Right atrium auricular region (tissue), 2 donors: ENCODE data around the gene KLF5. TPM values are rescaled to one million over a fixed set of nuclear protein-coding genes. Genes with fewer than 3 reads are reported as not detected.

ENCODE experiments used
- DNase-seq: peaks from one replicate; pipeline ENCODE4 v3.0.0-alpha.2; 2019; ENCODE audit warnings: low spot score
- H3K27ac ChIP-seq, 2 donors: fragments of 200-600 bp; sonication (generic); 1 replicate in 1 of 2; 2 replicates in 1 of 2; pipeline ENCODE4 v1.5.1; 2016 to 2019
- H3K27me3 ChIP-seq, 2 donors: fragments of 200-600 bp; sonication (generic); one replicate each; pipeline versions ENCODE4 v1.5.1 to v1.6.0; 2017 to 2019
- H3K36me3 ChIP-seq: fragments of 200-600 bp; sonication (generic); one replicate; pipeline ENCODE4 v1.5.1; 2016
- H3K4me1 ChIP-seq, 2 donors: fragments of 200-600 bp; sonication (generic); one replicate each; pipeline versions ENCODE4 v1.5.1 to v1.6.0; 2017 to 2019
- H3K4me3 ChIP-seq, 2 donors: fragments of 200-600 bp; sonication (generic); 1 replicate in 1 of 2; 2 replicates in 1 of 2; pipeline ENCODE4 v1.5.1; 2017 to 2019; ENCODE audit warnings: mild to moderate bottlenecking in 1 of 2, moderate library complexity in 1 of 2
- H3K9me3 ChIP-seq, 2 donors: fragments of 200-600 bp; sonication (generic); one replicate each; pipeline ENCODE4 v1.5.1; 2019
- total RNA-seq, 2 donors: library from RNA; depleted of rRNA; stranded (reverse); fragments of >200 nt; gene quantifications; one replicate each; pipeline ENCODE4 v1.1.0, GENCODE V29; 2016
- TF ChIP-seq, protein P1 (sequence below), 2 donors: fragments of 200-600 bp; sonication (generic); IDR thresholded peaks; one replicate each; pipeline ENCODE4 v1.5.1; 2019; ENCODE audit warnings: antibody characterized with exemption in 2 of 2

The KLF5 gene
- total RNA-seq, 2 donors from 2014 or later = 1.7 to 2.8 TPM

GRCh38 chr13:73073050-73073449, 14.2 kb downstream of the KLF5 start:
- H3K9me3 ChIP-seq = no peaks in the 10 kb centered on the region

DNA sequence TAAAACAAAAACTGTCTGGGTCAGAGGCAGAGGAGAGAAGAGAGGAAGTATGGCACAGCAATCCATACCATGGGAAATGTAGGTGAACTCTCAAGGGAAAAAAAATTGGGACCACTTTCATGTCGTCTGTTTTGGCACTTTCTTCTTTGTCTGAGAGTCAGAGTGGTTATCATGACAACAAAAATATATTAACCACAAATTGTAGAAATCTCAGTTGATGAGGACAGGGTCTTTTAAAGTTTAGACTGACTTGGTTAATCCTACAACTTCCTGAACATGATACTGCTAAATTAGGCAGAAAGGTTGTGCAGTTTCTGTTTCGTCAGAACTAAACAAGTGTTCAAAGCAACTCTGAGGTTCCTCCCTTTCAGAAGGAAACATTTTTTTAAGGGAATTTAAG, 15.2 kb downstream of the KLF5 start:
- no peaks in the 10 kb centered on the region for H3K27me3 ChIP-seq
- H3K27ac ChIP-seq = no peak overlapping the region
- no peaks in the 10 kb centered on the region for H3K9me3 ChIP-seq
- no peaks in the 10 kb centered on the region for H3K4me1 ChIP-seq
- no peak overlapping the region for H3K4me3 ChIP-seq
- DNase-seq = no peak
- no peaks in the 10 kb centered on the region for H3K36me3 ChIP-seq
- TF ChIP-seq, protein P1, sequence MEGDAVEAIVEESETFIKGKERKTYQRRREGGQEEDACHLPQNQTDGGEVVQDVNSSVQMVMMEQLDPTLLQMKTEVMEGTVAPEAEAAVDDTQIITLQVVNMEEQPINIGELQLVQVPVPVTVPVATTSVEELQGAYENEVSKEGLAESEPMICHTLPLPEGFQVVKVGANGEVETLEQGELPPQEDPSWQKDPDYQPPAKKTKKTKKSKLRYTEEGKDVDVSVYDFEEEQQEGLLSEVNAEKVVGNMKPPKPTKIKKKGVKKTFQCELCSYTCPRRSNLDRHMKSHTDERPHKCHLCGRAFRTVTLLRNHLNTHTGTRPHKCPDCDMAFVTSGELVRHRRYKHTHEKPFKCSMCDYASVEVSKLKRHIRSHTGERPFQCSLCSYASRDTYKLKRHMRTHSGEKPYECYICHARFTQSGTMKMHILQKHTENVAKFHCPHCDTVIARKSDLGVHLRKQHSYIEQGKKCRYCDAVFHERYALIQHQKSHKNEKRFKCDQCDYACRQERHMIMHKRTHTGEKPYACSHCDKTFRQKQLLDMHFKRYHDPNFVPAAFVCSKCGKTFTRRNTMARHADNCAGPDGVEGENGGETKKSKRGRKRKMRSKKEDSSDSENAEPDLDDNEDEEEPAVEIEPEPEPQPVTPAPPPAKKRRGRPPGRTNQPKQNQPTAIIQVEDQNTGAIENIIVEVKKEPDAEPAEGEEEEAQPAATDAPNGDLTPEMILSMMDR (IDR thresholded peaks at IDR 0.05) = no peak

More at GRCh38 chr13:73073050-73073449, 14.2 kb downstream of the KLF5 start:
- Histone ChIP-seq H3K4me3 (no peak overlapping the region), H3K27ac (no peak overlapping the region), H3K27me3 (no peaks in the 10 kb centered on the region), H3K4me1 (no peaks in the 10 kb centered on the region), H3K36me3 (no peaks in the 10 kb centered on the region)
- DNase-seq = no peak
- TF ChIP-seq, protein P1 (IDR thresholded peaks at IDR 0.05) = no peak

- Histone ChIP-seq H3K4me1 (no peaks in the 10 kb centered on the region), H3K36me3 (no peaks in the 10 kb centered on the region), H3K27me3 (no peaks in the 10 kb centered on the region), H3K27ac (no peak overlapping the region), H3K9me3 (no peaks in the 10 kb centered on the region), H3K4me3 (no peak overlapping the region)
- TF ChIP-seq, protein P1 (IDR thresholded peaks at IDR 0.05) = no peak
- DNase-seq = no peak
These were observed 16.1 kb downstream of the KLF5 start for GRCh38 chr13:73074926-73075325.

GRCh38 chr13:73075546-73075945, 16.7 kb downstream of the KLF5 start:
- H3K4me3 ChIP-seq = no peak overlapping the region
- H3K27me3 ChIP-seq = no peaks in the 10 kb centered on the region
- no peaks in the 10 kb centered on the region for H3K36me3 ChIP-seq
- no peaks in the 10 kb centered on the region for H3K4me1 ChIP-seq
- DNase-seq = no peak
- TF ChIP-seq, protein P1 (IDR thresholded peaks at IDR 0.05) = no peak
- no peaks in the 10 kb centered on the region for H3K9me3 ChIP-seq
- no peak overlapping the region for H3K27ac ChIP-seq

GRCh38 chr13:73075954-73076353, 17.1 kb downstream of the KLF5 start:
- Histone ChIP-seq H3K27me3 (no peaks in the 10 kb centered on the region), H3K9me3 (no peaks in the 10 kb centered on the region), H3K36me3 (no peaks in the 10 kb centered on the region), H3K27ac (no peak overlapping the region), H3K4me3 (no peak overlapping the region), H3K4me1 (no peaks in the 10 kb centered on the region)
- TF ChIP-seq, protein P1 (IDR thresholded peaks at IDR 0.05) = no peak
- DNase-seq = no peak

GRCh38 chr13:73077865-73078264, 19.1 kb downstream of the KLF5 start:
- no peak for DNase-seq
- Histone ChIP-seq H3K9me3 (no peaks in the 10 kb centered on the region), H3K4me1 (no peaks in the 10 kb centered on the region), H3K36me3 (no peaks in the 10 kb centered on the region), H3K27me3 (no peaks in the 10 kb centered on the region), H3K27ac (no peak overlapping the region), H3K4me3 (no peak overlapping the region)
- TF ChIP-seq, protein P1 (IDR thresholded peaks at IDR 0.05) = no peak
